OCI-LY1 (cell line): ENCODE data around the gene TWSG1.

Experiments
- H2AFZ ChIP-seq: fragments of 200-600 bp; sonication (generic), shearing (Covaris generic); 2 replicates; pipeline ENCODE4 v1.6.0; 2014; ENCODE audit warnings: antibody characterized with exemption, mild to moderate bottlenecking, low read length
- H3F3A ChIP-seq: fragments of 200-600 bp; sonication (generic), shearing (Covaris generic); 2 replicates; pipeline ENCODE4 v1.6.0; 2014; ENCODE audit warnings: mild to moderate bottlenecking, antibody characterized with exemption, low read length, moderate library complexity; ENCODE audit not compliant: insufficient read depth
- H3K27ac ChIP-seq: fragments of 200-600 bp; sonication (generic); 2 replicates; pipeline ENCODE4 v1.5.1; 2014; ENCODE audit warnings: low read length, mixed run types, mild to moderate bottlenecking, low read depth; ENCODE audit not compliant: poor library complexity, severe bottlenecking
- H3K27me3 ChIP-seq: fragments of 200-600 bp; sonication (generic); 2 replicates; pipeline ENCODE4 v1.6.0; 2014; ENCODE audit warnings: antibody characterized with exemption, mild to moderate bottlenecking, low read length, moderate library complexity; ENCODE audit not compliant: insufficient read depth
- H3K36me3 ChIP-seq: fragments of 200-600 bp; sonication (generic); 2 replicates; pipeline ENCODE4 v1.6.1; 2014; ENCODE audit warnings: mild to moderate bottlenecking, antibody characterized with exemption, low read length, moderate library complexity, mixed read lengths; ENCODE audit not compliant: insufficient read depth
- H3K4me1 ChIP-seq: fragments of 200-600 bp; sonication (generic); 2 replicates; pipeline ENCODE4 v1.5.1; 2014; ENCODE audit warnings: mild to moderate bottlenecking, low read length, moderate library complexity; ENCODE audit not compliant: insufficient read depth, severe bottlenecking
- H3K4me2 ChIP-seq: fragments of 200-600 bp; sonication (generic), shearing (Covaris generic); 2 replicates; pipeline ENCODE4 v1.6.1; 2014; ENCODE audit warnings: low read length
- H3K4me3 ChIP-seq: fragments of 200-600 bp; sonication (generic); 2 replicates; pipeline ENCODE4 v1.5.1; 2014; ENCODE audit warnings: low read length, low read depth, mild to moderate bottlenecking, mixed read lengths; ENCODE audit not compliant: poor library complexity, severe bottlenecking
- H3K79me2 ChIP-seq: fragments of 200-600 bp; shearing (Covaris generic); 2 replicates; pipeline ENCODE4 v1.6.1; 2016; ENCODE audit warnings: mixed run types, low read length, mixed read lengths; ENCODE audit not compliant: insufficient read depth
- H3K9ac ChIP-seq: fragments of 200-600 bp; sonication (generic), shearing (Covaris generic); 2 replicates; pipeline ENCODE4 v1.6.1; 2014; ENCODE audit warnings: mild to moderate bottlenecking, low read length, mixed read lengths
- H3K9me2 ChIP-seq: fragments of 200-600 bp; sonication (generic), shearing (Covaris generic); 2 replicates; pipeline ENCODE4 v1.6.1; 2014; ENCODE audit warnings: low read depth, mild to moderate bottlenecking, low read length, mixed read lengths
- H3K9me3 ChIP-seq: fragments of 200-600 bp; shearing (Covaris generic); 2 replicates; pipeline ENCODE4 v1.6.1; 2014; ENCODE audit warnings: low read length, mixed read lengths
- H4K20me1 ChIP-seq: fragments of 200-600 bp; sonication (generic), shearing (Covaris generic); 2 replicates; pipeline ENCODE4 v1.6.0; 2016; ENCODE audit warnings: mild to moderate bottlenecking, low read length; ENCODE audit not compliant: insufficient read depth
- EZH2 ChIP-seq: fragments of 200-600 bp; sonication (generic), shearing (Covaris generic); IDR thresholded peaks from 2 replicates; pipeline ENCODE4 v1.8.0; 2017; ENCODE audit warnings: borderline replicate concordance, mixed run types, mild to moderate bottlenecking, antibody characterized with exemption, low read length, moderate library complexity, mixed read lengths
- TF ChIP-seq, protein P1 (sequence below): fragments of 200-600 bp; sonication (generic), shearing (Covaris generic); IDR thresholded peaks from 2 replicates; pipeline ENCODE4 v1.5.1; 2017; ENCODE audit warnings: mild to moderate bottlenecking, antibody characterized with exemption, low read length, moderate library complexity, mixed read lengths

Gene TWSG1

GRCh38 chr18:9419956-9420631, 85.5 kb downstream of the TWSG1 start:
- H3K4me2 ChIP-seq: no peak overlapping the region
- H3K4me3 ChIP-seq: no peak overlapping the region
- no peaks in the 10 kb centered on the region; the same call in 1 of the 2 replicates for H3K9me3 ChIP-seq
- H3K79me2 ChIP-seq: no peaks in the 10 kb centered on the region
- peaks cover 3% of the 10 kb centered on the region for H3K27me3 ChIP-seq
- no peaks in the 10 kb centered on the region for H3K4me1 ChIP-seq
- no peak overlapping the region for H2AFZ ChIP-seq
- H3F3A ChIP-seq: no peaks in the 10 kb centered on the region
- no peaks in the 10 kb centered on the region for H4K20me1 ChIP-seq
- no peak overlapping the region for H3K9ac ChIP-seq
- TF ChIP-seq, protein P1, sequence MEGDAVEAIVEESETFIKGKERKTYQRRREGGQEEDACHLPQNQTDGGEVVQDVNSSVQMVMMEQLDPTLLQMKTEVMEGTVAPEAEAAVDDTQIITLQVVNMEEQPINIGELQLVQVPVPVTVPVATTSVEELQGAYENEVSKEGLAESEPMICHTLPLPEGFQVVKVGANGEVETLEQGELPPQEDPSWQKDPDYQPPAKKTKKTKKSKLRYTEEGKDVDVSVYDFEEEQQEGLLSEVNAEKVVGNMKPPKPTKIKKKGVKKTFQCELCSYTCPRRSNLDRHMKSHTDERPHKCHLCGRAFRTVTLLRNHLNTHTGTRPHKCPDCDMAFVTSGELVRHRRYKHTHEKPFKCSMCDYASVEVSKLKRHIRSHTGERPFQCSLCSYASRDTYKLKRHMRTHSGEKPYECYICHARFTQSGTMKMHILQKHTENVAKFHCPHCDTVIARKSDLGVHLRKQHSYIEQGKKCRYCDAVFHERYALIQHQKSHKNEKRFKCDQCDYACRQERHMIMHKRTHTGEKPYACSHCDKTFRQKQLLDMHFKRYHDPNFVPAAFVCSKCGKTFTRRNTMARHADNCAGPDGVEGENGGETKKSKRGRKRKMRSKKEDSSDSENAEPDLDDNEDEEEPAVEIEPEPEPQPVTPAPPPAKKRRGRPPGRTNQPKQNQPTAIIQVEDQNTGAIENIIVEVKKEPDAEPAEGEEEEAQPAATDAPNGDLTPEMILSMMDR: no peak
- TF ChIP-seq EZH2: no peak
- no peaks in the 10 kb centered on the region for H3K9me2 ChIP-seq
- H3K27ac ChIP-seq: no peak overlapping the region
- H3K36me3 ChIP-seq: no peaks in the 10 kb centered on the region; the same call in 1 of the 2 replicates

GRCh38 chr18:9421096-9421900, 86.7 kb downstream of the TWSG1 start:
- Histone ChIP-seq H3K27me3 (peaks cover 3% of the 10 kb centered on the region), H4K20me1 (no peaks in the 10 kb centered on the region), H3K4me1 (no peaks in the 10 kb centered on the region), H3K27ac (no peak overlapping the region), H3F3A (no peaks in the 10 kb centered on the region), H3K36me3 (no peaks in the 10 kb centered on the region; the same call in 1 of the 2 replicates), H2AFZ (no peak overlapping the region), H3K79me2 (no peaks in the 10 kb centered on the region), H3K4me3 (no peak overlapping the region), H3K4me2 (no peak overlapping the region), H3K9me2 (no peaks in the 10 kb centered on the region), H3K9me3 (no peaks in the 10 kb centered on the region; the same call in 1 of the 2 replicates), H3K9ac (no peak overlapping the region)
- no peak for TF ChIP-seq EZH2
- TF ChIP-seq, protein P1: no peak

- Histone ChIP-seq H2AFZ (no peak overlapping the region), H4K20me1 (no peaks in the 10 kb centered on the region), H3K9me2 (no peaks in the 10 kb centered on the region), H3F3A (no peaks in the 10 kb centered on the region), H3K36me3 (no peaks in the 10 kb centered on the region; the same call in 1 of the 2 replicates), H3K4me2 (no peak overlapping the region), H3K79me2 (no peaks in the 10 kb centered on the region), H3K27ac (no peak overlapping the region), H3K4me3 (no peak overlapping the region), H3K9ac (no peak overlapping the region), H3K9me3 (no peaks in the 10 kb centered on the region; the same call in 1 of the 2 replicates), H3K27me3 (no peaks in the 10 kb centered on the region; the same call in 1 of the 2 replicates), H3K4me1 (no peaks in the 10 kb centered on the region)
- TF ChIP-seq, protein P1: no peak
- TF ChIP-seq EZH2: no peak
Observed at GRCh38 chr18:9421901-9422327, 87.3 kb downstream of the TWSG1 start.
